GM19455 (cell line): ENCODE results near the gene LMF1.
"Not testable (repeated sequence)": the region's sequence is repeated elsewhere in the genome, so short reads cannot be mapped to it uniquely, and the experiment has no call there.

ENCODE experiments used
- ATAC-seq: cut with Tn5 transposase; IDR thresholded peaks from one replicate; pipeline ENCODE4 v1.9.1; 2021; ENCODE audit not compliant: unreplicated experiment

LMF1 gene

GRCh38 chr16:886084-886543, 84.7 kb downstream of the LMF1 start:
- no peak for ATAC-seq

GRCh38 chr16:885391-885790, 85.4 kb downstream of the LMF1 start:
- ATAC-seq = no peak

- ATAC-seq = no peak
Measured at GRCh38 chr16:884232-884631, 86.6 kb downstream of the LMF1 start.

GRCh38 chr16:883781-884180, 87.0 kb downstream of the LMF1 start:
- ATAC-seq = no peak

GRCh38 chr16:883340-883739, 87.4 kb downstream of the LMF1 start:
- no peak for ATAC-seq

GRCh38 chr16:882671-883070, 88.1 kb downstream of the LMF1 start:
- ATAC-seq = not testable (repeated sequence)

GRCh38 chr16:882256-882655, 88.5 kb downstream of the LMF1 start:
- no peak for ATAC-seq

GRCh38 chr16:881219-882097, 89.3 kb downstream of the LMF1 start:
- no peak for ATAC-seq

GRCh38 chr16:880471-881171, 90.2 kb downstream of the LMF1 start:
- no peak for ATAC-seq

GRCh38 chr16:879986-880385, 90.8 kb downstream of the LMF1 start:
- ATAC-seq = no peak

- no peak for ATAC-seq
Measured at GRCh38 chr16:879461-879861, 91.3 kb downstream of the LMF1 start.

- no peak for ATAC-seq
Measured at GRCh38 chr16:878886-879285, 91.9 kb downstream of the LMF1 start.

GRCh38 chr16:878072-878784, 92.6 kb downstream of the LMF1 start:
- no peak for ATAC-seq

GRCh38 chr16:877242-878071, 93.3 kb downstream of the LMF1 start:
- no peak for ATAC-seq

- no peak for ATAC-seq
Measured at GRCh38 chr16:876523-877241, 94.1 kb downstream of the LMF1 start.

- ATAC-seq = no peak
Measured at GRCh38 chr16:876041-876335, 94.8 kb downstream of the LMF1 start.

- no peak for ATAC-seq
Measured at GRCh38 chr16:875182-876040, 95.4 kb downstream of the LMF1 start.

GRCh38 chr16:874366-875181, 96.2 kb downstream of the LMF1 start:
- no peak for ATAC-seq
